ENCODE data around the gene GTPBP3. TPM values are rescaled to one million over a fixed set of nuclear protein-coding genes. Genes with fewer than 3 reads are reported as not detected.

The GTPBP3 gene
- total and polyA plus RNA-seq, 2 of the 8 experiments (the other 6 are each of a cell fraction or from before 2014, with no cell fraction given), result 30.4 to 56.0 TPM

- TF ChIP-seq GABPA (IDR thresholded peaks at IDR 0.05; ENCODE audit: borderline replicate concordance, insufficient read depth, low read length) (peak; percentile 85; the same call in 1 of the 2 replicates), SRF (IDR thresholded peaks at IDR 0.05; ENCODE audit: low read depth, low read length) (no peak), BCL11A (IDR thresholded peaks at IDR 0.05; ENCODE audit: low read depth in 2 of 2, low read length in 2 of 2) (no peak), POU5F1 (IDR thresholded peaks at IDR 0.05; ENCODE audit: low read depth, low read length) (no peak), RXRA (IDR thresholded peaks at IDR 0.05; ENCODE audit: insufficient read depth, low read depth, low read length) (no peak), SP2 (IDR thresholded peaks at IDR 0.05; ENCODE audit: low read length) (peak; percentile 85), ATF2 (IDR thresholded peaks at IDR 0.05; ENCODE audit: low read length) (no peak), KDM5A (IDR thresholded peaks at IDR 0.05; ENCODE audit: low read length) (no peak), TAF1 (IDR thresholded peaks at IDR 0.05; ENCODE audit: low read depth, low read length) (peak; percentile 57; the same call in 1 of the 2 replicates), SP1 (IDR thresholded peaks at IDR 0.05; ENCODE audit: low read depth, low read length) (peak; percentile 100), EP300 (IDR thresholded peaks at IDR 0.05; ENCODE audit: borderline replicate concordance in 1 of 2, low read depth in 2 of 2, low read length in 2 of 2) (no peak), POLR2AphosphoS5 (IDR thresholded peaks at IDR 0.05; ENCODE audit: low read depth, low read length) (peak; percentile 69; the same call in 1 of the 2 replicates), CEBPB (IDR thresholded peaks at IDR 0.05; ENCODE audit: low read depth, low read length) (peak; percentile 16; the same call in 1 of the 2 replicates), POLR2A (IDR thresholded peaks at IDR 0.05; ENCODE audit: control extremely low read depth in 1 of 2, low read depth in 2 of 2, low read length in 2 of 2) (peak in 1 of 2 experiments; percentile 82; a peak in 2 of 3 replicates), CREB1 (IDR thresholded peaks at IDR 0.05) (peak; percentile 80), MAFK (IDR thresholded peaks at IDR 0.05; ENCODE audit: low read depth, low read length) (no peak), PHF8 (conservative IDR thresholded peaks at IDR 0.05; ENCODE audit: low read depth, low read length) (peak; percentile 68)
These were observed 28.0 kb upstream of the GTPBP3 start, which contains the start of gene DDA1 (continued) for GRCh38 chr19:17309198-17309964.
